GM10847 (cell line): ENCODE data around the gene KRT4.

Source experiments
- POLR2A ChIP-seq: IDR thresholded peaks from 2 replicates; pipeline ENCODE4 v1.6.1; 2011; ENCODE audit not compliant: insufficient read length; ENCODE audit errors: extremely low read depth

KRT4 gene

GRCh38 chr12:52769946-52770345 is 44.0 kb downstream of the KRT4 start:
- no peak for TF ChIP-seq POLR2A

GRCh38 chr12:52769354-52769753 is 44.6 kb downstream of the KRT4 start:
- TF ChIP-seq POLR2A: no peak

GRCh38 chr12:52768479-52769200 is 45.3 kb downstream of the KRT4 start:
- TF ChIP-seq POLR2A: no peak

- no peak for TF ChIP-seq POLR2A
Measured at GRCh38 chr12:52767427-52767826, 46.5 kb downstream of the KRT4 start.

- no peak for TF ChIP-seq POLR2A
Measured at GRCh38 chr12:52767020-52767379, 46.9 kb downstream of the KRT4 start.

GRCh38 chr12:52766351-52767019 is 47.4 kb downstream of the KRT4 start:
- no peak for TF ChIP-seq POLR2A

- TF ChIP-seq POLR2A: no peak
Measured at GRCh38 chr12:52765702-52766101, 48.2 kb downstream of the KRT4 start.

- TF ChIP-seq POLR2A: no peak
Measured at GRCh38 chr12:52763991-52764390, 49.9 kb downstream of the KRT4 start.

GRCh38 chr12:52763036-52763659 is 50.8 kb downstream of the KRT4 start:
- TF ChIP-seq POLR2A: no peak

- no peak for TF ChIP-seq POLR2A
Measured at GRCh38 chr12:52761802-52762201, 52.1 kb downstream of the KRT4 start.

GRCh38 chr12:52760623-52761022 is 53.3 kb downstream of the KRT4 start:
- TF ChIP-seq POLR2A: no peak

GRCh38 chr12:52759695-52760094 is 54.2 kb downstream of the KRT4 start:
- no peak for TF ChIP-seq POLR2A

- no peak for TF ChIP-seq POLR2A
Measured at GRCh38 chr12:52759218-52759617, 54.7 kb downstream of the KRT4 start.

- TF ChIP-seq POLR2A: no peak
Measured at GRCh38 chr12:52757449-52758176, 56.3 kb downstream of the KRT4 start.
